ENCODE data around the gene PDILT. TPM values are rescaled to one million over a fixed set of nuclear protein-coding genes. Genes with fewer than 3 reads are reported as not detected.
"Not testable (repeated sequence)": the region's sequence is repeated elsewhere in the genome, so short reads cannot be mapped to it uniquely, and the experiment has no call there.

Gene PDILT
- total RNA-seq, 1 donor from 2014 or later = not detected

DNA sequence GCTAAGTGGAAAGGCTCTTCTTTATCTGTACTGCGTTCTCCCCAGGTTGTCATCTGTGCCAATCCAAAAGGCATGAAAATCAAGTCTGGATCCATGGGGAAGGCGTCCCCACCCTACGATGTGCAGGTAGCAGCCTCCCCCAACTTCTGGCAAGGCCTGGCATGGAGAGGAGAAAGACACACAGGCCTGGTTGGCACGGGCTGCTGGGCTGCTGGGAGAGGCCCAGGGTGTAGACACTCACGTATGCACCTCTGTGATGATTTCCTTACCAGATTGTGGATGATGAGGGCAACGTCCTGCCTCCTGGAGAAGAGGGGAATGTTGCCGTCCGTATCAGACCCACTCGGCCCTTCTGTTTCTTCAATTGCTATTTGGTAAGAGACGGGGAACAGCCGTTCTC lies 26.4 kb upstream of the PDILT start:
- Mint-ChIP-seq H3K9me3 (ENCODE audit: unreplicated experiment) (no peaks in the 10 kb centered on the region), H3K4me1 (ENCODE audit: unreplicated experiment) (no peaks in the 10 kb centered on the region), H3K27me3 (ENCODE audit: unreplicated experiment) (no peaks in the 10 kb centered on the region), H3K4me3 (ENCODE audit: unreplicated experiment) (no peak overlapping the region), H3K36me3 (ENCODE audit: unreplicated experiment) (no peaks in the 10 kb centered on the region), H3K27ac (ENCODE audit: unreplicated experiment) (no peak overlapping the region)
- no peak for DNase-seq (ENCODE audit: extremely low spot score, unreplicated experiment)
- TF ChIP-seq, protein P1, sequence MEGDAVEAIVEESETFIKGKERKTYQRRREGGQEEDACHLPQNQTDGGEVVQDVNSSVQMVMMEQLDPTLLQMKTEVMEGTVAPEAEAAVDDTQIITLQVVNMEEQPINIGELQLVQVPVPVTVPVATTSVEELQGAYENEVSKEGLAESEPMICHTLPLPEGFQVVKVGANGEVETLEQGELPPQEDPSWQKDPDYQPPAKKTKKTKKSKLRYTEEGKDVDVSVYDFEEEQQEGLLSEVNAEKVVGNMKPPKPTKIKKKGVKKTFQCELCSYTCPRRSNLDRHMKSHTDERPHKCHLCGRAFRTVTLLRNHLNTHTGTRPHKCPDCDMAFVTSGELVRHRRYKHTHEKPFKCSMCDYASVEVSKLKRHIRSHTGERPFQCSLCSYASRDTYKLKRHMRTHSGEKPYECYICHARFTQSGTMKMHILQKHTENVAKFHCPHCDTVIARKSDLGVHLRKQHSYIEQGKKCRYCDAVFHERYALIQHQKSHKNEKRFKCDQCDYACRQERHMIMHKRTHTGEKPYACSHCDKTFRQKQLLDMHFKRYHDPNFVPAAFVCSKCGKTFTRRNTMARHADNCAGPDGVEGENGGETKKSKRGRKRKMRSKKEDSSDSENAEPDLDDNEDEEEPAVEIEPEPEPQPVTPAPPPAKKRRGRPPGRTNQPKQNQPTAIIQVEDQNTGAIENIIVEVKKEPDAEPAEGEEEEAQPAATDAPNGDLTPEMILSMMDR (IDR thresholded peaks at IDR 0.05) = no peak

DNA sequence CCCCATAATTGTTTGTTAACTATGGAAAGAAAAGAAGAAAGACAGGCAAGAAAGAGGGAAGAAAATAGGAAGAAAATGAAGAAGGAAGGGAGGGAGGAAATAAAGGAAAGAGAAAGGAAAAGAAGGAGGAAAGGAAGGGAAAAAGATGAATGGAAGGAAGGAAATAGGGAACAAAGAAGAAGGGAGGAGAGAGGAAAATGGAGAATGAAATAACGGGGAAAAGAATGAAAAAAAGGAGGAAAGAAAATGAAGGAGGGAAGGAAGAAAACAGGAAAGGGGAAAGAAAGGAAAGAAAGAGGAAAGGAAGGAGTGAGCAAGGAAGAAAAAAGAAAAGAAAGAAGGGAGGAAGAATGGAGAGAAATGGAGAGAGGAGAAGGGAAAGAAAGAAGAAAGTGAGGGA lies 25.9 kb upstream of the PDILT start:
- H3K27ac Mint-ChIP-seq (ENCODE audit: unreplicated experiment); DNase-seq (ENCODE audit: extremely low spot score, unreplicated experiment); H3K27me3 Mint-ChIP-seq (ENCODE audit: unreplicated experiment); H3K9me3 Mint-ChIP-seq (ENCODE audit: unreplicated experiment); H3K4me1 Mint-ChIP-seq (ENCODE audit: unreplicated experiment); H3K36me3 Mint-ChIP-seq (ENCODE audit: unreplicated experiment); H3K4me3 Mint-ChIP-seq (ENCODE audit: unreplicated experiment): not testable (repeated sequence)

DNA sequence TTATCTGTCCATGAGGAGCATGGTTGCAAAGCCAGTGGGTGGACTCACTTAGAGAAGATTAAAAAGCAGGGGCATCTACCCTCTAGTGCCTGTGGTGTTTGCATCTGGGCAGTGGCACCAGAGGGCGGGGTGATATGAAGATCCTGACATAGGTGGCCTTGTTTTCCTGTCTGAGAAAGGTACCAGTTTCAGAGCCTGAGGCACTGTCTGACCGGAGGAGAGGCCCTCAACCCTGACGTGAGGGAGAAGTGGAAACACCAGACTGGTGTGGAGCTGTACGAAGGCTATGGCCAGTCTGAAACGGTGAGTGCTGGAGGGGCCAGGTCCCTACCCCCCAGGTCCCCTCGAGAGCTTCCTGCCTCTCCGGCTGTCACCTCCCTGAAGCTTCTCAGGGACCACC lies 25.0 kb upstream of the PDILT start:
- H3K36me3 Mint-ChIP-seq (ENCODE audit: unreplicated experiment); DNase-seq (ENCODE audit: extremely low spot score, unreplicated experiment); H3K4me1 Mint-ChIP-seq (ENCODE audit: unreplicated experiment); H3K27ac Mint-ChIP-seq (ENCODE audit: unreplicated experiment); H3K4me3 Mint-ChIP-seq (ENCODE audit: unreplicated experiment); H3K27me3 Mint-ChIP-seq (ENCODE audit: unreplicated experiment); H3K9me3 Mint-ChIP-seq (ENCODE audit: unreplicated experiment): not testable (repeated sequence)

DNA sequence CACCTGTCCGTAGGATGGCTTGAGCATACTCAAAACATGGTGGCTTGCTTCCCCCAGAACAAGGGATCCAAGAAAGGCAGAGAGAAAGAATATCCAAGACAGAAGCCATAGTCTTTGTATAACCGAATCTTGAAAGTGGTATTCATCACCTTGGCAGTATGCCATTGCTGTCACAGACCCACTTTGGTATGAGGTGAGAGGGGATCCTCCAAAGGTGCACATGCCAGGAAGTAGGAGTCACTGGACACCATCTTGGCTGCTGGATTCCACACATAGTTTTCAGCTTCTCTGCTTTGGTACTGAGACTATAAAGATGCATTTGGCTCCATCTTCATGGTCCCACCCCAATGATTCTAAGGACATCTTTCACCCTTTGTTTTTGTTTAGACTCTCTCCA lies 22.9 kb upstream of the PDILT start:
- not testable (repeated sequence) for DNase-seq (ENCODE audit: extremely low spot score, unreplicated experiment); H3K4me1 Mint-ChIP-seq (ENCODE audit: unreplicated experiment); H3K27me3 Mint-ChIP-seq (ENCODE audit: unreplicated experiment); H3K27ac Mint-ChIP-seq (ENCODE audit: unreplicated experiment); H3K4me3 Mint-ChIP-seq (ENCODE audit: unreplicated experiment); H3K36me3 Mint-ChIP-seq (ENCODE audit: unreplicated experiment)
- H3K9me3 Mint-ChIP-seq (ENCODE audit: unreplicated experiment) = peaks cover 12% of the 10 kb centered on the region

DNA sequence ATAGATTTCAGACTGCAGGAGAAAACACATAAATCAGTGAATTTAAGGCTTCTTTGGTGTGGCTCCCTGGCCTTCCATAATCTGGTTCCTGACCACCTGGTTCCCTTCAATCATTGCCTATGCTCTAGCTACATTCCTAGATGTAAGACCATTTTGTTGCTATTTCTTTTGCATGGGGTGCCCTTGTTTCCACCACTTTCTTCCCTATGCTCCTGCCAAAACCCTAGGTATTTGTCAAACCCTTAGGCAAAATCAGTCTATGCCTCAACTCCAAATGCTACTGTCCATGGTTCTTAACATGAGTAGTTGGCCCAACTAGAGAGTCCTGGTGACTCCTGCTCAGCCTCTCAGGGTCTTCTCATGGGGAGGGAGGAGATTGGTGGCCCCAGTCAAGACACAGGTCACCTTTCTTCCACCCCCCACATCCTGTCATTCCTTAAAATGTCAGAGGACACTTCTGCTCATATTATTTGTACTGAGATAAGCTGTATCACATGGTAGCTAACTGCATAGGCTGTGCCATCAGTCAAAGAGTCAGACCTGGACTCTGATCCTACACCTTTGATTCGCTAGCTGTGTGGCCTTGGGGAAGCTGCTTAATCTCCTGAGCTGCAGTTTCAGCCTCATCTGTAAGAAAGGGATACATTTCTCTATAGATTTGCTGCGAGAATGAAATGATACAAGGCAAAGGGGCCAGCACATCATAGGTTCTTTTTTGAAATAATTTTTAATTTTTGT lies 19.8 kb upstream of the PDILT start:
- Mint-ChIP-seq H3K27me3 (ENCODE audit: unreplicated experiment) (no peaks in the 10 kb centered on the region), H3K4me1 (ENCODE audit: unreplicated experiment) (no peaks in the 10 kb centered on the region), H3K27ac (ENCODE audit: unreplicated experiment) (no peak overlapping the region), H3K4me3 (ENCODE audit: unreplicated experiment) (no peak overlapping the region), H3K36me3 (ENCODE audit: unreplicated experiment) (no peaks in the 10 kb centered on the region), H3K9me3 (ENCODE audit: unreplicated experiment) (peaks cover 12% of the 10 kb centered on the region)
- TF ChIP-seq, protein P1 (IDR thresholded peaks at IDR 0.05) = no peak
- DNase-seq (ENCODE audit: extremely low spot score, unreplicated experiment) = no peak

DNA sequence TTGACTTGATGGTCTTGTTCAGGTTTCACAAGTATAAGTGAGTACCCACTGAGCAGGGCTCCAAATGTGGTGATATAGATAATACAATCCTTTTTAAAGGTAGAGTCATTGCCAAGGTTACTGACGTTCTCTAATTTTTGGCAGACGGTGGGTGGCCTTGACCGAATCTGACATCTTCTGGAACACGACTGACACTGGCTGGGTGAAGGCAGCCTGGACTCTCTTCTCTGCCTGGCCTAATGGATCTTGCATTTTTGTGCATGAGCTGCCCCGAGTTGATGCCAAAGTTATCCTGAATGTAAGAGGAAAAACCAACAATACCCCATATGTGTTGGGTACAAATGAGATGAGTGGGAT lies 19.2 kb upstream of the PDILT start:
- DNase-seq (ENCODE audit: extremely low spot score, unreplicated experiment); H3K4me1 Mint-ChIP-seq (ENCODE audit: unreplicated experiment); H3K4me3 Mint-ChIP-seq (ENCODE audit: unreplicated experiment); H3K27ac Mint-ChIP-seq (ENCODE audit: unreplicated experiment); H3K27me3 Mint-ChIP-seq (ENCODE audit: unreplicated experiment); H3K36me3 Mint-ChIP-seq (ENCODE audit: unreplicated experiment): not testable (repeated sequence)
- H3K9me3 Mint-ChIP-seq (ENCODE audit: unreplicated experiment) = peaks cover 12% of the 10 kb centered on the region

DNA sequence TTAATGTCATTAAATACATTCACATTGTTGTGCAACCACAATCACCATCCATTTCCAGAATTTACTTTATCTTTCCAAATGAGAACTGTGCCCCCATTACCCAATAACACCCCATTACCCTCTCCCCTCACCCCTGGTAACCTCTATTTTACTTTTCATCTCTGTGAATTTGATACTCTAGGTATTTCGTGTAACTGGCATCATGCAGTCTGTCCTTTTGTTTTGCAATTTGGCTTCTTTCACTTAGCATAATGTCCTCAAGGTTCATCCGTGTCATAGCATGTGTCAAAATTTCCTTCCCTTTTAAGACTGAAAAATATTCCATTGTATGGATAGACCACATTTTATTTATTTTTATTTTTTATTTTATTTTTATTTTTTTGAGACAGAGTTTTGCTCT lies 17.2 kb upstream of the PDILT start:
- H3K9me3 Mint-ChIP-seq (ENCODE audit: unreplicated experiment) = peaks cover 17% of the 10 kb centered on the region
- not testable (repeated sequence) for H3K4me3 Mint-ChIP-seq (ENCODE audit: unreplicated experiment); H3K4me1 Mint-ChIP-seq (ENCODE audit: unreplicated experiment); H3K36me3 Mint-ChIP-seq (ENCODE audit: unreplicated experiment); H3K27ac Mint-ChIP-seq (ENCODE audit: unreplicated experiment); DNase-seq (ENCODE audit: extremely low spot score, unreplicated experiment); H3K27me3 Mint-ChIP-seq (ENCODE audit: unreplicated experiment)

DNA sequence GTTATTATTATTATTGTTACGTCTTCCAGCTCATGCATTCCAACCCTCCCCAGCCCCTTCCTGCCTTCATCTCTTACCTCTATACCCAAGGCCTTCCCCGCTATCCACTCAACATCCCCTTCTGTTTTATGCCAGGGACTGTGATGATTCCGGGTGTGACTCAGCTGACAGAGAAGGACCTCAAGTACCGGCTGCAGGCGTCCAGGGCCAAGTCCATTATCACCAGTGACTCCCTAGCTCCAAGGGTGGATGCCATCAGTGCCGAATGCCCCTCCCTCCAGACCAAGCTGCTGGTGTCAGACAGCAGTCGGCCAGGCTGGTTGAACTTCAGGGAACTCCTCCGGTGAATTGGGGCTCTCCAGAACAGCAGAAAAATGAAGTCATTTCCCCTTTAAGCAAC lies 14.6 kb upstream of the PDILT start:
- not testable (repeated sequence) for DNase-seq (ENCODE audit: extremely low spot score, unreplicated experiment); H3K4me1 Mint-ChIP-seq (ENCODE audit: unreplicated experiment); H3K27ac Mint-ChIP-seq (ENCODE audit: unreplicated experiment); H3K4me3 Mint-ChIP-seq (ENCODE audit: unreplicated experiment); H3K27me3 Mint-ChIP-seq (ENCODE audit: unreplicated experiment); H3K36me3 Mint-ChIP-seq (ENCODE audit: unreplicated experiment)
- H3K9me3 Mint-ChIP-seq (ENCODE audit: unreplicated experiment) = peaks cover 10% of the 10 kb centered on the region
